GM12892 (cell line): ENCODE measurements around the gene CCR7.

Experiments
- POLR2AphosphoS5 ChIP-seq: IDR thresholded peaks from 2 replicates; pipeline ENCODE4 v1.6.1; 2011; ENCODE audit warnings: low read depth, low read length, control low read depth
- TAF1 ChIP-seq: IDR thresholded peaks from 2 replicates; pipeline ENCODE4 v1.6.1; 2011; ENCODE audit warnings: low read depth, mild to moderate bottlenecking, control low read depth, low read length, borderline replicate concordance

GRCh38 chr17:40607641-40608040, 42.4 kb upstream of the CCR7 start:
- TF ChIP-seq POLR2AphosphoS5, result no peak
- TF ChIP-seq TAF1, result no peak
